HFF-Myc (cell line): Measurements from ENCODE around the gene C1orf50.
"Not testable (repeated sequence)": the region's sequence is repeated elsewhere in the genome, so short reads cannot be mapped to it uniquely, and the experiment has no call there.

Source experiments
- DNase-seq: peaks from one replicate; pipeline ENCODE4 v3.0.0-alpha.2; 2011; ENCODE audit warnings: low read depth; ENCODE audit errors: extremely low read depth
- H3K4me3 ChIP-seq: replicated peaks from 2 replicates; pipeline ENCODE4 v1.5.1; 2011; ENCODE audit warnings: low read depth, mild to moderate bottlenecking, control low read depth, low read length
- TF ChIP-seq, protein P1 (sequence below): IDR thresholded peaks from 2 replicates; pipeline ENCODE4 v1.5.1; 2012; ENCODE audit warnings: mild to moderate bottlenecking, low read depth, low read length, control low read depth; ENCODE audit errors: missing control alignments

Gene C1orf50

DNA sequence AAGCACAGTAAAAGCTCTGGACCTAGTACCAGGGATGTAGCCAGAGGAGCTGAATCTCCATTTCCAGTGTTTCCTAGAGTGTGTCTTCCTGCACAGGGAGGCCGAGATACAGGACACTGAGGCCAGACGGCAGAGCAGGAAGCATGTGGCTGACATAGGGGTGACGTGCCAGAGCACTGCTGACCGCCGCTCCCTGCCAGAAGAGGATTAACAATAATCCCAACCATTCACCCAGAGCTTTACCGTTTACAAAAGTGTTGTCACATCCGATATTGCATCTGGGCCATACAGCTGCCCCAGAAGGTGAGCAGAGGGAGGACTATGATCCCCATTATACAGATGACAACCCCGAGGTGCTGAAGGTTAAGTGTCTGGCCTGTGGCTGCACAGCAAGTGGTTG lies 21.2 kb upstream of the C1orf50 start:
- TF ChIP-seq, protein P1, sequence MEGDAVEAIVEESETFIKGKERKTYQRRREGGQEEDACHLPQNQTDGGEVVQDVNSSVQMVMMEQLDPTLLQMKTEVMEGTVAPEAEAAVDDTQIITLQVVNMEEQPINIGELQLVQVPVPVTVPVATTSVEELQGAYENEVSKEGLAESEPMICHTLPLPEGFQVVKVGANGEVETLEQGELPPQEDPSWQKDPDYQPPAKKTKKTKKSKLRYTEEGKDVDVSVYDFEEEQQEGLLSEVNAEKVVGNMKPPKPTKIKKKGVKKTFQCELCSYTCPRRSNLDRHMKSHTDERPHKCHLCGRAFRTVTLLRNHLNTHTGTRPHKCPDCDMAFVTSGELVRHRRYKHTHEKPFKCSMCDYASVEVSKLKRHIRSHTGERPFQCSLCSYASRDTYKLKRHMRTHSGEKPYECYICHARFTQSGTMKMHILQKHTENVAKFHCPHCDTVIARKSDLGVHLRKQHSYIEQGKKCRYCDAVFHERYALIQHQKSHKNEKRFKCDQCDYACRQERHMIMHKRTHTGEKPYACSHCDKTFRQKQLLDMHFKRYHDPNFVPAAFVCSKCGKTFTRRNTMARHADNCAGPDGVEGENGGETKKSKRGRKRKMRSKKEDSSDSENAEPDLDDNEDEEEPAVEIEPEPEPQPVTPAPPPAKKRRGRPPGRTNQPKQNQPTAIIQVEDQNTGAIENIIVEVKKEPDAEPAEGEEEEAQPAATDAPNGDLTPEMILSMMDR, result no peak
- DNase-seq, result no peak
- no peak overlapping the region for H3K4me3 ChIP-seq

DNA sequence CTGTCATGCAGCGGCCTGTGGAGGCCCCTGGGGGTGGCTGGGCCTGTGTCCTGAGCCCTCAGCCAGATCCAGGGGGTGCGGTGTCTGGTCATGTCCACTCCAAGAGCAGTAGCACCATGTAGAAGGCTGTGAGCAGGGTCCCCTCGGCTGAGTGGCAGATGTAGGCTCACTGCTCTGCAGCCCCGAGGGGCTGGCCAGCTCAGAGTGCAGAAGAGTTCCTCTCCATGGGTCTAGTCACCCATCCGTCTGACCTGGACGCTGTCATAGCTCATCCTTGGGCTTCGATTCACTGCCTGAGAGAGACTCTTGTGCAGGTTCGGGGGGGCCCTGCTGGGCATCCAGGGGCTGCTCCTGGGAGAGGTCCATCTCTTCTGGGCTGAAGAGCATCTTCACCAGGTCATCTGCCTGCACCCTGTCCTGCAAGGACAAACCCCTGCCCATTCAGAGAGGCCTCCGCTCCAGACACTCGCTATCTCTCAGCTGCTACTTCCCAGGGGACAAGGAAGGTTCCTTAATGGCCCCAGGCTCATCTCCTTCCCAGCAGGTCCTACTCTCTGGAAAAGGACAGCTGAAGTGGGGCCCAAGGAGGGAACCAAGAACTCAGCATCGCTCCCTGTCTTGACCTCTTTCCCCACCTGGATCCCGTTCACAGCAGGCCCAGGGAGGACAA lies 20.5 kb upstream of the C1orf50 start:
- no peak overlapping the region for H3K4me3 ChIP-seq
- DNase-seq, result no peak
- TF ChIP-seq, protein P1, result no peak

DNA sequence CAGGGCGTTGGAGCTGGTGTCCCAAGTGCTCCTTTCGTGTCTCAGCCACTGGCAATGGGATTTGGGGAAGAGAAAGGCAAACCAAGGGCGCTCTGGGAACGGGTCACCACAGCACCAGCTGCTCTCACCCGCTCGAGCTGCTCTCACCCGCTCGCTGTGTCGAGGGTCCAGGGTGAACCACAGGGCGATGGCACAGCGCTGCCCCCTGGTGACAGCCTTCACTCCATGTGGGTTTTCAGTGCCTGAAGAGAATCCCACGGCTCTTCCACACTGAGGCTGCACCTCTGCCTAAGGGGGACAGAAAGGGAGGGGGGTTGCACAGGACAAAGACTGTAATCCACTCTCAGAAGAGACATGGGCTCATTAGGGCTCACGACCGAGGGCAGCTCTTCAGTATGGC lies 19.9 kb upstream of the C1orf50 start:
- H3K4me3 ChIP-seq, result no peak overlapping the region
- TF ChIP-seq, protein P1, result peak; percentile 68
- DNase-seq, result no peak

DNA sequence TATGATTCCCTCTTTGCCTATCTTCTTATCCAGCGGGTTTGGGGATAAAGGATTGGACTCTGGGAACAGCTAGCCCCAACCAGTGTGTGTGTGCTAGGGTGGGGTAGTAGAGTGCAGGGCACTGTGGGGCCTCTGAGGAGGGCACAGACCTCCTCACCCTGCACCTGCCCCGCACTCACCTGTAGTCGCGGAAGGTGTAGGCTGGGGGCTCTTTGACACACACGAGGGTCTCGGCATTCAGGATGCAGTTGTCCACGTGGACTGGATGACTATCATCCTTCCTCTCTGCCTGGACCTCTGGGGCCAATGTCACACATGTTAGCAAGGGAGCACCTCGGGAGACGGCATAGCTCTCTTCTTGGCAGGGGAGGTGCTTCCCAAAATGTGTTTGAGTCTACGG lies 19.0 kb upstream of the C1orf50 start:
- no peak for DNase-seq
- no peak overlapping the region for H3K4me3 ChIP-seq
- TF ChIP-seq, protein P1, result no peak

DNA sequence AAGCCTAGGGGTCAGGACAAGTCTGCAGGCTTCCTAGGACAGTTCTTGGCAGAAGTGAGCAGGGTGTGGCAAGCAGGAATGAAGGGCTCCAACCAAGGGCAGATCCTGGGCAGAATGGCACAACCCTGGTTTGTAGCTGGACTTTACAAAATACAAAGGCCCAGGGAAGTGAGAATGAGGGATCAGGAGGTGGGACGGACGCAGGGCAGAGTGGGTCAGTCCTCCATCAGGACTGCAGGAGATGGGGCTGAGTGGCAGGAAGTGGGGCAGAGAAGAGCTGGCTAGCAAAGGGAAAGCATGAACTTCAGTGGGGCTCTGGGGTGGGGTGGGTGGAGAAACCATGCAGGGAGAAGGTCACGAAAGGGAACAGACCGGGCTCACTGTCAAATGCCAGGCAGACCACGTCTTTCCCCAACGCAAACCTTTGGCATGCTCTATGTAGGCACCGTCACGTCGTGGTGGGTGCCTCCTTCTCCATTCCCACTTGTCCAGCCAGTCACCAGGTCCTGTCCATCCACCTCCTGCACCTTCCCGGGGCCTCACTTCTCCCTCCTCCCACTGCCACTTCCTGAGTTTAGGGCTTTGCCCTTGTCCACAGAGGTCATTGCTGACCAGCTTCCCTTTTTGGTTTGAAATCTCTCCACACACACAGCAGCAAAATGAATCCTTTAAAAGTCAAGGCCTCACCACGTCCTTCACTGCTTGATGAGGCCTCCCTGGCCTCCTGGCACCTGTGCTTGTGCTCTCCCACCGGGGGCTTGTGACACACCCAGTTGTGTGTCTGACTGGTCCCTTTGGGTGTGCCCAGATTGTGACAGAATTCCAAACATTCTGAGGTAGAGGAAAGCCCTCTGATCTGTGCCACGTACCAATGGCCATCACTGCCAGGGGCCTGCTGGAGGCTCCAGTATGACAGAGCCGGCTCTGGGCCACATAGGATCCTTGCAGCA lies 18.3 kb upstream of the C1orf50 start:
- TF ChIP-seq, protein P1, result no peak
- DNase-seq, result no peak
- H3K4me3 ChIP-seq, result no peak overlapping the region

DNA sequence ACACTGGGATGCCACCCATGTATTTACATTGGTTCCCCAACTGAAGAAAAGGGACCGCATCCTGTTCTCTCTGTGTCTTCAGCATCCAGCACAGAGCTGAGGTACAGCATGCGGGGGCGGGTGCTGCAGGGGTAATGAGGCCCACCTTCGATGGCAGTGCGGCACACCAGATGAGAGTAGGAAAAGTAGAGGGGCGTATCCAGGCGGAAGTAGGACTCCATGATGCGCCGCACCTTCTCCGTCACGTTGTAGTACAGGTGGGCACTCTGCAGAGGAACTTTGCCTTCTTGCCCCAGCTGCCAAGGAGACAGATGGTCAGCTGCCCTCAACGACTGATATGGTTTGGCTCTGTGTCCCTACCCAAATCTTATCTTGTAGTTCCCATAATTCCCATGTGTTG lies 17.0 kb upstream of the C1orf50 start:
- DNase-seq, result no peak
- no peak overlapping the region for H3K4me3 ChIP-seq
- TF ChIP-seq, protein P1, result no peak

DNA sequence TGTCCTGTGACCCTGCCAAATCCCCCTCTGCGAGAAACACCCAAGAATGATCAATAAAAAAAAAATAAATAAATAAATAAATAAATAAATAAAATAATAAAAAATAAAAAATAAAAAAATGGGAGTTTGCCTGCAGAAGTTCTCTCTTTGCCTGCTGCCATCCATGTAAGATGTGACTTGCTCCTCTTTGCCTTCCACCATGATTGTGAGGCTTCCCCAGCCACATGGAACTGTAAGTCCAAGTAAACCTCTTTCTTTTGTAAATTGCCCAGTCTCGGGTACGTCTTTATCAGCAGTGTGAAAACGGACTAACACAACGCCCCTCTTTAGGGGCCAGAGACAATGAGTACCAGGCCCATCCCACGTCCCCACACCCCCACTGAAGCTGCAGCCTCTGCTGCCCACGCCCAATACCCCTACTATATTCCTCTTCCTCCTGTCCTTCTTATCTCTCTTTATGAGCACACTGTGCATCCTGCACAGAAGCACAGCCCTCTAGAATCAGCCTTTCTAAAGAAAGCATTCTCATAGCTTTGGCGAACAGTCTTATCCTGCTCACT lies 15.5 kb upstream of the C1orf50 start:
- not testable (repeated sequence) for H3K4me3 ChIP-seq, DNase-seq
